ENCODE data around the gene BRD9.
"Not testable (repeated sequence)": the region's sequence is repeated elsewhere in the genome, so short reads cannot be mapped to it uniquely, and the experiment has no call there.

BRD9 gene

GRCh38 chr5:882253-883183 lies 10.1 kb downstream of the BRD9 start:
- no peak overlapping the region for H3K27ac ChIP-seq
- no peaks in the 10 kb centered on the region for H3K4me1 ChIP-seq
- no peak for TF ChIP-seq CTCF (IDR thresholded peaks at IDR 0.05)
- H3K27me3 ChIP-seq: no peaks in the 10 kb centered on the region
- no peak for DNase-seq
- no peak overlapping the region for H3K4me3 ChIP-seq
- intact Hi-C loops (cut with DNase I; ENCODE audit: low total_unique reads): no loop called here
- H3K36me3 ChIP-seq: peaks cover 66 to 82% (median 79%) of the 10 kb centered on the region in 3 donors
- H3K9me3 ChIP-seq: no peaks in the 10 kb centered on the region

GRCh38 chr5:881551-881935 lies 11.1 kb downstream of the BRD9 start:
- H3K36me3 ChIP-seq: peaks cover 56 to 82% (median 79%) of the 10 kb centered on the region in 3 donors
- intact Hi-C loops (cut with DNase I; ENCODE audit: low total_unique reads): no loop called here
- H3K4me1 ChIP-seq: no peaks in the 10 kb centered on the region
- no peak overlapping the region for H3K27ac ChIP-seq
- no peaks in the 10 kb centered on the region for H3K9me3 ChIP-seq
- no peak overlapping the region for H3K4me3 ChIP-seq
- no peak for TF ChIP-seq CTCF (IDR thresholded peaks at IDR 0.05)
- H3K27me3 ChIP-seq: no peaks in the 10 kb centered on the region
- no peak for DNase-seq

GRCh38 chr5:880816-881550 lies 11.6 kb downstream of the BRD9 start:
- intact Hi-C loops (cut with DNase I; ENCODE audit: low total_unique reads): no loop called here
- H3K9me3 ChIP-seq: no peaks in the 10 kb centered on the region
- peaks cover 56 to 82% (median 79%) of the 10 kb centered on the region in 3 donors for H3K36me3 ChIP-seq

GRCh38 chr5:878677-879076 lies 13.9 kb downstream of the BRD9 start:
- peaks cover 53 to 82% (median 78%) of the 10 kb centered on the region in 3 donors for H3K36me3 ChIP-seq
- H3K27me3 ChIP-seq; H3K9me3 ChIP-seq; H3K4me3 ChIP-seq; H3K4me1 ChIP-seq; intact Hi-C loops (cut with DNase I; ENCODE audit: low total_unique reads); DNase-seq; H3K27ac ChIP-seq: not testable (repeated sequence)

More at GRCh38 chr5:880816-881550, 11.6 kb downstream of the BRD9 start:
- H3K27ac ChIP-seq: no peak overlapping the region
- no peak for TF ChIP-seq CTCF (IDR thresholded peaks at IDR 0.05)
- H3K4me3 ChIP-seq: no peak overlapping the region
- no peaks in the 10 kb centered on the region for H3K4me1 ChIP-seq
- no peaks in the 10 kb centered on the region for H3K27me3 ChIP-seq
- no peak for DNase-seq

- intact Hi-C loops (cut with DNase I; ENCODE audit: low total_unique reads): no loop called here
- H3K27me3 ChIP-seq: no peaks in the 10 kb centered on the region
- no peak overlapping the region for H3K4me3 ChIP-seq
- H3K27ac ChIP-seq: no peak overlapping the region
- no peak for DNase-seq
- no peak for TF ChIP-seq CTCF (IDR thresholded peaks at IDR 0.05)
- no peaks in the 10 kb centered on the region for H3K4me1 ChIP-seq
- peaks cover 53 to 82% (median 78%) of the 10 kb centered on the region in 3 donors for H3K36me3 ChIP-seq
- H3K9me3 ChIP-seq: no peaks in the 10 kb centered on the region
Measured at GRCh38 chr5:878125-878524, 14.5 kb downstream of the BRD9 start.

All from tibial artery (tissue), 4 donors.